IMR-90 (cell line): Measurements from ENCODE around the gene CD209. TPM values are rescaled to one million over a fixed set of nuclear protein-coding genes. Genes with fewer than 3 reads are reported as not detected.

Source experiments
- ATAC-seq: fragments of 200-7000 bp; cut with Tn5 transposase; 2 replicates; pipeline ENCODE4 v1.9.1; 2020; ENCODE audit warnings: low read depth, mild to moderate bottlenecking, moderate library complexity
- BruUV-seq: library from RNA; stranded (reverse); fragments of 400-500 nt; replicated peaks from 2 replicates; lab custom pipeline; 2021; lab: Mats Ljungman, UMichigan
- CTCF ChIA-PET: fragments of 300-600 bp; formaldehyde crosslinking; extraction: SDS; loops from one replicate; lab custom pipeline; 2021; ENCODE audit warnings: antibody characterized with exemption; lab: Yijun Ruan, JAX
- POLR2A ChIA-PET: fragments of 300-600 bp; sonication (Branson Sonifier 250); formaldehyde crosslinking; loops from one replicate; lab custom pipeline; 2022; ENCODE audit warnings: antibody characterized with exemption; ENCODE audit not compliant: unreplicated experiment; lab: Charles Lee
- DNase-seq: peaks from one replicate; pipeline ENCODE4 v3.0.0; 2013
- H2AFZ ChIP-seq: replicated peaks from 2 replicates; pipeline ENCODE3; 2013; ENCODE audit warnings: low read length, mild to moderate bottlenecking; ENCODE audit not compliant: poor library complexity
- H2AK5ac ChIP-seq: 2 replicates; pipeline ENCODE4 v1.6.1; 2013; ENCODE audit warnings: low read depth, low read length, inconsistent platforms
- H2AK9ac ChIP-seq: replicated peaks from 2 replicates; pipeline ENCODE3; 2013; ENCODE audit warnings: mild to moderate bottlenecking, low read depth, low read length, moderate library complexity; ENCODE audit not compliant: poor library complexity
- H2BK120ac ChIP-seq: 2 replicates; pipeline ENCODE4 v1.6.1; 2013; ENCODE audit warnings: low read depth, low read length, inconsistent platforms
- H2BK15ac ChIP-seq: 3 replicates; pipeline ENCODE4 v1.6.1; 2013; ENCODE audit warnings: low read depth, low read length, inconsistent platforms
- H2BK20ac ChIP-seq: 2 replicates; pipeline ENCODE4 v1.6.1; 2013; ENCODE audit warnings: low read depth, mild to moderate bottlenecking, inconsistent platforms, low read length, moderate library complexity
- H2BK5ac ChIP-seq: 2 replicates; pipeline ENCODE4 v1.6.1; 2013; ENCODE audit warnings: mild to moderate bottlenecking, low read depth, low read length, inconsistent platforms; ENCODE audit not compliant: poor library complexity, severe bottlenecking
- H3K14ac ChIP-seq: replicated peaks from 2 replicates; pipeline ENCODE4 v1.6.1; 2013; ENCODE audit warnings: low read depth, low read length, inconsistent platforms
- H3K18ac ChIP-seq: 2 replicates; pipeline ENCODE4 v1.6.1; 2013; ENCODE audit warnings: low read depth, low read length, control low read depth
- H3K23ac ChIP-seq: 2 replicates; pipeline ENCODE4 v1.6.1; 2013; ENCODE audit warnings: low read depth, low read length, inconsistent platforms
- H3K27ac ChIP-seq: 2 replicates; pipeline ENCODE4 v1.5.1; 2013; ENCODE audit warnings: mild to moderate bottlenecking, control low read depth, low read length; ENCODE audit not compliant: insufficient read depth
- H3K27me3 ChIP-seq: 2 replicates; pipeline ENCODE4 v1.6.1; 2013; ENCODE audit warnings: low read length; ENCODE audit not compliant: control insufficient read depth, insufficient read depth
- H3K36me3 ChIP-seq: 2 replicates; pipeline ENCODE4 v1.6.1; 2013; ENCODE audit warnings: low read length, mixed read lengths; ENCODE audit not compliant: control insufficient read depth, insufficient read depth
- H3K4ac ChIP-seq: 2 replicates; pipeline ENCODE4 v1.6.1; 2013; ENCODE audit warnings: low read depth, low read length, inconsistent platforms
- H3K4me1 ChIP-seq: 2 replicates; pipeline ENCODE4 v1.6.1; 2013; ENCODE audit warnings: low read length, mixed read lengths; ENCODE audit not compliant: control insufficient read depth, insufficient read depth
- H3K4me2 ChIP-seq: 2 replicates; pipeline ENCODE4 v1.6.1; 2013; ENCODE audit warnings: low read depth, mild to moderate bottlenecking, control low read depth, low read length, moderate library complexity
- H3K4me3 ChIP-seq: 2 replicates; pipeline ENCODE4 v1.5.1; 2013; ENCODE audit warnings: low read depth, mild to moderate bottlenecking, control low read depth, low read length, moderate library complexity; ENCODE audit not compliant: insufficient read depth
- H3K56ac ChIP-seq: 2 replicates; pipeline ENCODE4 v1.6.1; 2013; ENCODE audit warnings: low read length, inconsistent platforms; ENCODE audit not compliant: insufficient read depth; ENCODE audit errors: extremely low read depth
- H3K79me1 ChIP-seq, 2 experiments: 2 replicates each; pipeline ENCODE4 v1.6.1; 2013; ENCODE audit warnings: low read length in 2 of 2, inconsistent platforms in 1 of 2, low read depth in 1 of 2
- H3K9ac ChIP-seq: 2 replicates; pipeline ENCODE4 v1.6.1; 2013; ENCODE audit warnings: low read depth, low read length, control low read depth
- H3K9me1 ChIP-seq: 2 replicates; pipeline ENCODE4 v1.6.1; 2013; ENCODE audit warnings: low read length, inconsistent platforms; ENCODE audit not compliant: insufficient read depth
- H3K9me3 ChIP-seq: 2 replicates; pipeline ENCODE4 v1.6.1; 2013; ENCODE audit warnings: low read length; ENCODE audit not compliant: control insufficient read depth, insufficient read depth
- H4K20me1 ChIP-seq: 2 replicates; pipeline ENCODE4 v1.6.1; 2013; ENCODE audit warnings: low read length, inconsistent platforms; ENCODE audit not compliant: insufficient read depth
- H4K5ac ChIP-seq: 2 replicates; pipeline ENCODE4 v1.6.1; 2013; ENCODE audit warnings: mild to moderate bottlenecking, low read depth, low read length, control low read depth
- H4K8ac ChIP-seq, 2 experiments: 2 replicates each; pipeline ENCODE4 v1.6.1; 2013; ENCODE audit warnings: low read depth in 2 of 2, low read length in 2 of 2, control low read depth in 1 of 2, inconsistent platforms in 1 of 2
- H4K91ac ChIP-seq: 2 replicates; pipeline ENCODE4 v1.6.1; 2013; ENCODE audit warnings: low read depth, low read length, inconsistent platforms; ENCODE audit not compliant: insufficient read depth
- CTCF ChIP-seq: conservative IDR thresholded peaks from 2 replicates; pipeline ENCODE4 v1.5.1; 2012; ENCODE audit warnings: mild to moderate bottlenecking, low read depth, low read length, improper control_type of control experiment
- FOS ChIP-seq: fragments of 150-350 bp; IDR thresholded peaks from 2 replicates; pipeline ENCODE4 v1.6.1; 2016; ENCODE audit warnings: low read depth, low read length
- MAFK ChIP-seq: IDR thresholded peaks from 2 replicates; pipeline ENCODE4 v1.6.1; 2012; ENCODE audit warnings: low read depth, low read length, improper control_type of control experiment
- MXI1 ChIP-seq: IDR thresholded peaks from 2 replicates; pipeline ENCODE4 v1.6.1; 2012; ENCODE audit warnings: low read depth, mild to moderate bottlenecking, low read length, moderate library complexity, borderline replicate concordance
- NFE2L2 ChIP-seq: fragments of 150-350 bp; IDR thresholded peaks from 2 replicates; pipeline ENCODE4 v1.6.1; 2016; ENCODE audit warnings: low read depth, mild to moderate bottlenecking, low read length
- POLR2A ChIP-seq: IDR thresholded peaks from 2 replicates; pipeline ENCODE4 v1.6.1; 2012; ENCODE audit warnings: mild to moderate bottlenecking, low read depth, low read length
- RFX5 ChIP-seq: IDR thresholded peaks from 2 replicates; pipeline ENCODE4 v1.8.0; 2012; ENCODE audit warnings: low read depth, mild to moderate bottlenecking, low read length, moderate library complexity
- USF2 ChIP-seq: fragments of 150-350 bp; IDR thresholded peaks from 2 replicates; pipeline ENCODE4 v1.6.1; 2017; ENCODE audit warnings: mild to moderate bottlenecking, antibody characterized with exemption, low read length, low read depth
- WGBS, 2 experiments: methylation state at CpG; one replicate each; pipeline versions ENCODE4 v1.1.5 to v1.1.7; 2013; ENCODE audit warnings: missing lambda C conversion rate in 2 of 2; ENCODE audit not compliant: insufficient read length in 1 of 2; ENCODE audit errors: extremely low coverage in 2 of 2; 5-methylcytosine and 5-hydroxymethylcytosine counted together
- dilution Hi-C: fragments of 300-500 bp; cut with HindIII; formaldehyde crosslinking; loops from one replicate; pipeline ENCODE4 v1.14.3; 2018; ENCODE audit warnings: low sequenced_read_pairs; ENCODE audit not compliant: unreplicated experiment
- in situ Hi-C: fragments of 300-500 bp; cut with MboI; formaldehyde crosslinking; loops from 3 replicates; pipeline ENCODE4 v1.14.3; 2019; ENCODE audit warnings: low sequenced_read_pairs, inconsistent platforms, mixed read lengths
- intact Hi-C: fragments of 100-400 bp; cut with micrococcal nuclease; formaldehyde crosslinking; loops from 2 replicates; pipeline ENCODE4 v1.10.0; 2022
- polyA plus RNA-seq, 3 experiments: library from polyadenylated mRNA; depleted of rRNA; stranded (reverse); fragments of >200 nt; gene quantifications; 2 replicates each; pipeline ENCODE4 v1.2.3, GENCODE V29; 2012; ENCODE audit warnings: low replicate concordance in 1 of 3
- total RNA-seq: library from RNA; depleted of rRNA; stranded (reverse); fragments of >200 nt; gene quantifications from 2 replicates; pipeline ENCODE4 v1.2.3, GENCODE V29; 2012

CD209 gene
- total and polyA plus RNA-seq, 2 of the 4 experiments (the other 2 are of a cell fraction), result not detected

GRCh38 chr19:7769171-7769570 is 21.8 kb upstream of the CD209 start:
- dilution Hi-C loops (no loop called here), in situ Hi-C loops (no loop called here), intact Hi-C loops (no loop called here)
- no peak overlapping the region for H2BK15ac ChIP-seq
- H3K79me1 ChIP-seq, result no peaks in the 10 kb centered on the region
- H2AFZ ChIP-seq, result no peak overlapping the region
- H2AK9ac ChIP-seq, result no peak overlapping the region
- no peaks in the 10 kb centered on the region for H3K36me3 ChIP-seq
- H3K9me3 ChIP-seq, result no peaks in the 10 kb centered on the region
- no peak overlapping the region for H2BK120ac ChIP-seq
- TF ChIP-seq NFE2L2, result no peak
- no peak for TF ChIP-seq RFX5
- no peak for TF ChIP-seq FOS
- TF ChIP-seq POLR2A, result no peak
- no peak for TF ChIP-seq MXI1
- no peak for TF ChIP-seq USF2
- TF ChIP-seq CTCF, result no peak
- no peak for TF ChIP-seq MAFK
- H3K14ac ChIP-seq, result no peak overlapping the region
- no peak overlapping the region for H3K27ac ChIP-seq
- H3K9me1 ChIP-seq, result no peaks in the 10 kb centered on the region
- no peaks in the 10 kb centered on the region for H4K20me1 ChIP-seq
- no peak overlapping the region for H3K23ac ChIP-seq
- no peak for DNase-seq
- ATAC-seq, result no peak
- H3K4ac ChIP-seq, result no peak overlapping the region
- no peak overlapping the region for H2BK5ac ChIP-seq
- H2AK5ac ChIP-seq, result no peak overlapping the region
- ChIA-PET POLR2A (no interaction called here), CTCF (no interaction called here)
- H3K9ac ChIP-seq, result no peak overlapping the region
- H4K5ac ChIP-seq, result no peak overlapping the region
- peaks cover 10% of the 10 kb centered on the region for H3K27me3 ChIP-seq
- no CpG with 5 or more reads among the region's 2 CpGs for whole genome bisulfite sequencing, 2 experiments
- H2BK20ac ChIP-seq, result no peak overlapping the region
- H3K4me3 ChIP-seq, result no peak overlapping the region
- H3K18ac ChIP-seq, result no peak overlapping the region
- H3K4me2 ChIP-seq, result no peak overlapping the region
- no TSS peak for BruUV-seq
- no peak overlapping the region for H3K56ac ChIP-seq
- H3K4me1 ChIP-seq, result no peaks in the 10 kb centered on the region
- H4K91ac ChIP-seq, result no peak overlapping the region
- no peak overlapping the region for H4K8ac ChIP-seq
